ENCODE data around the gene BRF1.
"Not testable (repeated sequence)": the region's sequence is repeated elsewhere in the genome, so short reads cannot be mapped to it uniquely, and the experiment has no call there.

Gene BRF1

DNA sequence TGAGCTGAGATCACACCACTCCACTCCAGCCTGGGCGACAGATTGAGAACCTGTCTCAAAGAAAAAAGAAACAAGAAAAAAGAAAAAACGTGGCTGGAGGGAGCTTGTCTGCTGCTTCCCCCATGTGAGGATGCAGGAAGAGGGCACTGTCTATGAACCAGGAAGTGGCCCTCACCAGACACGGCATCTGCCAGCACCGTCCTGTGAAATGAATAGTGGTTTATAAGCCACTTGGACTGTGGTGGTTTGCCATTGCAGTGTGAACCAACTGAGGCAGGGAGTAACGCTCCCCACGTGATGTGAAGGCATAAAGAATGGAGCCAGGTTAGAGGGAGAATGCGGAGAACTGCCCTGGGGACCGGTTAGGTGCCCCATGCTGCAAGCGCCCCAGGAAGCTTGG, 4.5 kb upstream of the BRF1 start:
- Histone ChIP-seq H3K27ac (no peak overlapping the region), H3K9ac (no peak overlapping the region), H3K4me1 (no peaks in the 10 kb centered on the region), H3K36me3 (ENCODE audit: control insufficient read depth, insufficient read depth, low read length) (no peaks in the 10 kb centered on the region), H3K27me3 (ENCODE audit: control insufficient read depth, insufficient read depth, low read length) (no peaks in the 10 kb centered on the region), H3K79me2 (no peaks in the 10 kb centered on the region), H3K4me2 (ENCODE audit: low read length) (no peak overlapping the region), H3K9me3 (ENCODE audit: control insufficient read depth, low read length) (no peaks in the 10 kb centered on the region), H2AFZ (no peak overlapping the region), H3K4me3 (ENCODE audit: low read depth, low read length) (no peak overlapping the region)
- TF ChIP-seq, protein P1, sequence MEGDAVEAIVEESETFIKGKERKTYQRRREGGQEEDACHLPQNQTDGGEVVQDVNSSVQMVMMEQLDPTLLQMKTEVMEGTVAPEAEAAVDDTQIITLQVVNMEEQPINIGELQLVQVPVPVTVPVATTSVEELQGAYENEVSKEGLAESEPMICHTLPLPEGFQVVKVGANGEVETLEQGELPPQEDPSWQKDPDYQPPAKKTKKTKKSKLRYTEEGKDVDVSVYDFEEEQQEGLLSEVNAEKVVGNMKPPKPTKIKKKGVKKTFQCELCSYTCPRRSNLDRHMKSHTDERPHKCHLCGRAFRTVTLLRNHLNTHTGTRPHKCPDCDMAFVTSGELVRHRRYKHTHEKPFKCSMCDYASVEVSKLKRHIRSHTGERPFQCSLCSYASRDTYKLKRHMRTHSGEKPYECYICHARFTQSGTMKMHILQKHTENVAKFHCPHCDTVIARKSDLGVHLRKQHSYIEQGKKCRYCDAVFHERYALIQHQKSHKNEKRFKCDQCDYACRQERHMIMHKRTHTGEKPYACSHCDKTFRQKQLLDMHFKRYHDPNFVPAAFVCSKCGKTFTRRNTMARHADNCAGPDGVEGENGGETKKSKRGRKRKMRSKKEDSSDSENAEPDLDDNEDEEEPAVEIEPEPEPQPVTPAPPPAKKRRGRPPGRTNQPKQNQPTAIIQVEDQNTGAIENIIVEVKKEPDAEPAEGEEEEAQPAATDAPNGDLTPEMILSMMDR (IDR thresholded peaks at IDR 0.05), result no peak

DNA sequence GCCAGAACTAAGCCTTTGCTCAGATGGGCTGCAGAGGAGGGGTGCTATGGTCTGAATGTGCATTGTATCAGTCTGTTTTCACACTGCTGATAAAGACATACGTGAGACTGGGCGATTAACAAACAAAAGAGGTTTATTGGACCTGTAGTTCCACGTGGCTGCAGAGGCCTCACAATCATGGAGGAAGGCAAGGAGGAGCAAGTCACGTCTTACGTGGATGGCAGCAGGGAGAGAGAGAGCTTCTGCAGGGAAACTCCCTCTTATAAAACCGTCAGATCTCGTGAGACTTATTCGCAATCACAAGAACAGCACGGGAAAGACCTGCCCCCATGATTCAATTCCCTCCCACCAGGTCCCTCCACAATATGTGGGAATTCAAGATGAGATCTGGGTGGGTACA, 3.8 kb upstream of the BRF1 start:
- Histone ChIP-seq H3K4me1 (peaks cover 3% of the 10 kb centered on the region), H3K27me3 (ENCODE audit: control insufficient read depth, insufficient read depth, low read length) (no peaks in the 10 kb centered on the region), H3K36me3 (ENCODE audit: control insufficient read depth, insufficient read depth, low read length) (no peaks in the 10 kb centered on the region), H3K79me2 (peaks cover 4% of the 10 kb centered on the region), H2AFZ (no peak overlapping the region), H3K9ac (no peak overlapping the region), H3K4me3 (ENCODE audit: low read depth, low read length) (no peak overlapping the region), H3K4me2 (ENCODE audit: low read length) (no peak overlapping the region), H3K9me3 (ENCODE audit: control insufficient read depth, low read length) (no peaks in the 10 kb centered on the region), H3K27ac (no peak overlapping the region)
- TF ChIP-seq, protein P1 (IDR thresholded peaks at IDR 0.05), result no peak

DNA sequence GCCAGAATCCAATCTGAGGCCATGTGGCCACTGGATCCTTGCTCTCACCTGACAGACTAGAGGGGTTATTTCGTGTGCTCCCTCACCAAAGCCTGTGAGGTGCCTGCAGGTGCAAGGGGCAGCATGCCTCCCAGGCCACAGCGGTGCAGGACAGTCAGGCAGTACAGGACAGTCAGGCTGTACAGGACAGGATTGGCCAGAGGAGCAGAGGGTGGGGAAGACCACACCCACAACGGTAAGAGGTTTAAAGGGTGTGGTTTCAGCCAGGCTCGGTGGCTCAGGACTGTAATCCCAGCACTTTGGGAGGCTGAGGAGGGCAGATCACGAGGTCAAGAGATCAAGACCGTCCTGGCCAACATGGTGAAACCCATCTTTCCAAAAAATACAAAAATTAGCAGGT, 3.1 kb upstream of the BRF1 start:
- Histone ChIP-seq H3K79me2 (peaks cover 10% of the 10 kb centered on the region), H2AFZ (no peak overlapping the region), H3K27ac (no peak overlapping the region), H3K4me3 (ENCODE audit: low read depth, low read length) (no peak overlapping the region), H3K4me1 (peaks cover 5% of the 10 kb centered on the region), H3K9ac (no peak overlapping the region), H3K9me3 (ENCODE audit: control insufficient read depth, low read length) (no peaks in the 10 kb centered on the region), H3K36me3 (ENCODE audit: control insufficient read depth, insufficient read depth, low read length) (no peaks in the 10 kb centered on the region), H3K27me3 (ENCODE audit: control insufficient read depth, insufficient read depth, low read length) (no peaks in the 10 kb centered on the region), H3K4me2 (ENCODE audit: low read length) (no peak overlapping the region)
- TF ChIP-seq, protein P1 (IDR thresholded peaks at IDR 0.05), result no peak

DNA sequence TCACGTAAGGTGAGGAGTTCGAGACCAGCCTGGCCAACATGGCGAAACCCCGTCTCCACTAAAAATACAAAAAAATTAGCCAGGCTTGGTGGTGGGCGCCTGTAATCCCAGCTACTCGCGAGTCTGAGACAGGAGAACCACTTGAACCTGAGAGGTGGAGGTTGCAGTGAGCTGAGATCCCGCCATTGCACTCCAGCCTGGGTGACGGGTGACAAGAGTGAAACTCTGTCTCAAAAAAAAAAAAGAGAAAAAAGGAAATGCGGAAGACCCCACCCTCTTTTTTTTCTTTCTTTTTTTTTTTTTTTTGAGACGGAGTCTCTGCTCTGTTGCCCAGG, 1.1 kb upstream of the BRF1 start:
- H3K27ac ChIP-seq; H3K4me1 ChIP-seq; H3K36me3 ChIP-seq (ENCODE audit: control insufficient read depth, insufficient read depth, low read length); H3K9me3 ChIP-seq (ENCODE audit: control insufficient read depth, low read length); H3K4me2 ChIP-seq (ENCODE audit: low read length); H3K27me3 ChIP-seq (ENCODE audit: control insufficient read depth, insufficient read depth, low read length); H3K4me3 ChIP-seq (ENCODE audit: low read depth, low read length); H3K9ac ChIP-seq: not testable (repeated sequence)
- H2AFZ ChIP-seq, result peak overlapping the region; percentile 98
- peaks cover 29% of the 10 kb centered on the region for H3K79me2 ChIP-seq

DNA sequence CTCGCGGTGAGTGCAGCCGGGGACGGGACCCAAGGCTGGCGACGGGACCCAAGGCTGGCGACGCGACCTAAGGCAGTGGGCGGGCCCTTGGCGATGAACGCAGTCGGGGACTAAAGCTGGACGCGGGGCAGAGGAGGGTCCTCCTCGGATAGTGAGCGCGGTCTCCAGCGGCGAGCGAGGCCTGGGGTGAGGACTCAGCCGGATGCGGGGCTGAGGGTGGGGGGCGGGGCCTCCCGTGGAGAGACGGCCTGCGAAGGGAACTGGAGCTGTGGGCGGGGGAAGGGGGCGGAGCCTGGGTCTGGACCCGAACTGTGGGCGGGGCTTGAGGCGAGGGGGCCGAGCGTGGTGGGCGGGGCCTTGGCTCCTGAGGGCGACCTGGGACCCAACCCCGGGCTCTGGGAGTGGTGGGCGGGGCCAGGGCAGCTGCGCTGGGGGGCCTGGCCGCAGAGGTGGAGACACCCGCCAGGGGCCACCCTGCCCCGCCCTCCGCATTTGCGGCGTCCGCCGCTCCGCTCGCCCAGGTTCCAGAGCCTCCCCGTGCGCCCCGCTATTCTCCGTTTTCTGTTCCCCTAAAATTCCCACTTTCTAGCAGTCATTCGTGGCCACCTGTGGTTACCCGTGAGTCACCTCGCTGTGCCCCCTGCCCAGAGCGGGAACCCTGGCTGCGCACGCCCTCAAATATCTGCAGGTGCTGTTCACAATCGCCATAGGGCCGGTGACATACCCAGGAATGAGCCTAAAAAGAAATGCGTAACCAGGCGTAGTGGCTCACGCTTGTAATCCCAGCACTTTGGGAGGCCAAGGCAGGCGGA, 508 bp upstream of the BRF1 start:
- Histone ChIP-seq H3K4me2 (ENCODE audit: low read length) (peak overlapping the region; percentile 80), H3K27ac (peak overlapping the region; percentile 93), H3K4me1 (peaks cover 5% of the 10 kb centered on the region), H3K79me2 (peaks cover 32% of the 10 kb centered on the region), H3K9me3 (ENCODE audit: control insufficient read depth, low read length) (no peaks in the 10 kb centered on the region), H3K9ac (peak overlapping the region; percentile 43), H3K27me3 (ENCODE audit: control insufficient read depth, insufficient read depth, low read length) (no peaks in the 10 kb centered on the region), H3K36me3 (ENCODE audit: control insufficient read depth, insufficient read depth, low read length) (no peaks in the 10 kb centered on the region), H2AFZ (peak overlapping the region; percentile 98), H3K4me3 (ENCODE audit: low read depth, low read length) (peak overlapping the region; percentile 80)
- TF ChIP-seq, protein P1 (IDR thresholded peaks at IDR 0.05), result no peak

All from parathyroid adenoma (tissue), 2 donors.